ENCODE results near the gene IPCEF1. TPM values are rescaled to one million over a fixed set of nuclear protein-coding genes. Genes with fewer than 3 reads are reported as not detected.

IPCEF1 gene
- total RNA-seq, 1 experiment from 2014 or later, result 0.28 TPM

DNA sequence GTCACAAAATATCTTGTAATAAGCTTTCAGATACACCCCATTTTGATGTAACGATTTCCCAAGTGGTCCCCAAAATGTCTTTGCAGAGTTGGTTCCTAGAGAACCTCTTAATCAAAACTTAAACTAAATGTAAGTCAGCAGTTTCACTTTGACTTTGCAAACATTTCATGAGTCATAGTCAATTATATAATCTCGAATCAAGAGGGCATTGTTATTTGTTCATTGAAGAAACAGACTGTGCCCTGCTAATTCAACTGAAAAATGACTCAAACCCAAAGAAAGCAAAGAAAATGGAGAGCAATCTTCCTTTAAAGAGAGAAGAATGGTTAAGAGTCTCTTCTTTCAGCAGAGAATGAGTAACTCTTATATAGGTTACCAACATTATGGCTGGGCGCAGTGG is 58.3 kb downstream of the IPCEF1 start:
- TF ChIP-seq, protein P1, sequence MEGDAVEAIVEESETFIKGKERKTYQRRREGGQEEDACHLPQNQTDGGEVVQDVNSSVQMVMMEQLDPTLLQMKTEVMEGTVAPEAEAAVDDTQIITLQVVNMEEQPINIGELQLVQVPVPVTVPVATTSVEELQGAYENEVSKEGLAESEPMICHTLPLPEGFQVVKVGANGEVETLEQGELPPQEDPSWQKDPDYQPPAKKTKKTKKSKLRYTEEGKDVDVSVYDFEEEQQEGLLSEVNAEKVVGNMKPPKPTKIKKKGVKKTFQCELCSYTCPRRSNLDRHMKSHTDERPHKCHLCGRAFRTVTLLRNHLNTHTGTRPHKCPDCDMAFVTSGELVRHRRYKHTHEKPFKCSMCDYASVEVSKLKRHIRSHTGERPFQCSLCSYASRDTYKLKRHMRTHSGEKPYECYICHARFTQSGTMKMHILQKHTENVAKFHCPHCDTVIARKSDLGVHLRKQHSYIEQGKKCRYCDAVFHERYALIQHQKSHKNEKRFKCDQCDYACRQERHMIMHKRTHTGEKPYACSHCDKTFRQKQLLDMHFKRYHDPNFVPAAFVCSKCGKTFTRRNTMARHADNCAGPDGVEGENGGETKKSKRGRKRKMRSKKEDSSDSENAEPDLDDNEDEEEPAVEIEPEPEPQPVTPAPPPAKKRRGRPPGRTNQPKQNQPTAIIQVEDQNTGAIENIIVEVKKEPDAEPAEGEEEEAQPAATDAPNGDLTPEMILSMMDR (IDR thresholded peaks at IDR 0.05), result no peak
- TF ChIP-seq, protein P2, sequence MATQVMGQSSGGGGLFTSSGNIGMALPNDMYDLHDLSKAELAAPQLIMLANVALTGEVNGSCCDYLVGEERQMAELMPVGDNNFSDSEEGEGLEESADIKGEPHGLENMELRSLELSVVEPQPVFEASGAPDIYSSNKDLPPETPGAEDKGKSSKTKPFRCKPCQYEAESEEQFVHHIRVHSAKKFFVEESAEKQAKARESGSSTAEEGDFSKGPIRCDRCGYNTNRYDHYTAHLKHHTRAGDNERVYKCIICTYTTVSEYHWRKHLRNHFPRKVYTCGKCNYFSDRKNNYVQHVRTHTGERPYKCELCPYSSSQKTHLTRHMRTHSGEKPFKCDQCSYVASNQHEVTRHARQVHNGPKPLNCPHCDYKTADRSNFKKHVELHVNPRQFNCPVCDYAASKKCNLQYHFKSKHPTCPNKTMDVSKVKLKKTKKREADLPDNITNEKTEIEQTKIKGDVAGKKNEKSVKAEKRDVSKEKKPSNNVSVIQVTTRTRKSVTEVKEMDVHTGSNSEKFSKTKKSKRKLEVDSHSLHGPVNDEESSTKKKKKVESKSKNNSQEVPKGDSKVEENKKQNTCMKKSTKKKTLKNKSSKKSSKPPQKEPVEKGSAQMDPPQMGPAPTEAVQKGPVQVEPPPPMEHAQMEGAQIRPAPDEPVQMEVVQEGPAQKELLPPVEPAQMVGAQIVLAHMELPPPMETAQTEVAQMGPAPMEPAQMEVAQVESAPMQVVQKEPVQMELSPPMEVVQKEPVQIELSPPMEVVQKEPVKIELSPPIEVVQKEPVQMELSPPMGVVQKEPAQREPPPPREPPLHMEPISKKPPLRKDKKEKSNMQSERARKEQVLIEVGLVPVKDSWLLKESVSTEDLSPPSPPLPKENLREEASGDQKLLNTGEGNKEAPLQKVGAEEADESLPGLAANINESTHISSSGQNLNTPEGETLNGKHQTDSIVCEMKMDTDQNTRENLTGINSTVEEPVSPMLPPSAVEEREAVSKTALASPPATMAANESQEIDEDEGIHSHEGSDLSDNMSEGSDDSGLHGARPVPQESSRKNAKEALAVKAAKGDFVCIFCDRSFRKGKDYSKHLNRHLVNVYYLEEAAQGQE (IDR thresholded peaks at IDR 0.05; ENCODE audit: insufficient read depth in 1 of 2, low read depth in 2 of 2, low read length in 1 of 2), result no peak
- TF ChIP-seq TCF7L2 (IDR thresholded peaks at IDR 0.05; ENCODE audit: low read depth, low read length) (no peak), POLR2AphosphoS5 (IDR thresholded peaks at IDR 0.05; ENCODE audit: low read depth, low read length) (no peak)
- peak overlapping the region; percentile 45 for H3K27ac ChIP-seq (ENCODE audit: low read length)
- ATAC-seq (no peak), DNase-seq (ENCODE audit: low read depth, low spot score) (no peak)
- H3K4me3 ChIP-seq (ENCODE audit: low read depth in 2 of 2, low read length in 2 of 2), result no peak overlapping the region
- no TSS peak for BruUV-seq (replicated peaks)
- peaks cover 11% of the 10 kb centered on the region for H3K4me1 ChIP-seq (ENCODE audit: control insufficient read depth, insufficient read depth, low read length)
- H3K27me3 ChIP-seq (ENCODE audit: control insufficient read depth, insufficient read depth, low read length), result no peaks in the 10 kb centered on the region
- ChIA-PET CTCF (no interaction called here), POLR2A (interaction anchor here (0.6 kb wide), 1 partner anchor 483 kb away, joined by 3 read pairs; no protein-coding TSS in a partner anchor)
- intact Hi-C loops (cut with micrococcal nuclease; ENCODE audit: unreplicated experiment), result no loop called here
- no peaks in the 10 kb centered on the region for H3K36me3 ChIP-seq (ENCODE audit: control insufficient read depth, insufficient read depth, low read length)
- in situ Hi-C loops (cut with HindIII; ENCODE audit: low pct_unique_long_range_greater_than_20kb, low sequenced_read_pairs), result no loop called here
- H3K9me3 ChIP-seq (ENCODE audit: control insufficient read depth, insufficient read depth, low read depth, low read length), result no peaks in the 10 kb centered on the region

DNA sequence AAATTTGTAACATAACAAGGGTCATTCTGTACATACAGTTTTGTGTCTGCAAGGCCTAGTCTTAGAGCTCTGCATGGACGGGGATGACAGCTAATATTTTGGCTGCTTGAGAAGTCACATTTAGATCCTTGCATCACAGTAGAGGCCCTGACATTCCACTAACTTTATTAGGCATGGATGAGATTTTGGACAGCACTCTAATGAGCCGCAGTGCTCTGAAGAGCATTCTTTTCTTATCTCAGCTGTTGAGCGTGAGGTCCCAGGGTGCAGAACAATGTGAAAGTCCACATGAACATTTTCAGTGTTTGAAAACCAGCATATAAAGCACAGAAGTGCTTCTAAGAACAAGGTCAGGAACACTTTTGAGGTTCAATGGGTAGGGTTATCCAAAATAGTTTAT is 58.9 kb downstream of the IPCEF1 start:
- no peak for DNase-seq (ENCODE audit: low read depth, low spot score)
- TF ChIP-seq, protein P1 (IDR thresholded peaks at IDR 0.05), result no peak
- TF ChIP-seq TCF7L2 (IDR thresholded peaks at IDR 0.05; ENCODE audit: low read depth, low read length) (no peak), POLR2AphosphoS5 (IDR thresholded peaks at IDR 0.05; ENCODE audit: low read depth, low read length) (no peak), SIN3A (IDR thresholded peaks at IDR 0.05; ENCODE audit: borderline replicate concordance, insufficient read depth, low read depth, low read length) (no peak)
- TF ChIP-seq, protein P2 (IDR thresholded peaks at IDR 0.05; ENCODE audit: insufficient read depth in 1 of 2, low read depth in 2 of 2, low read length in 1 of 2), result no peak
- ChIA-PET CTCF (no interaction called here), POLR2A (interaction anchor here (0.6 kb wide), 1 partner anchor 484 kb away, joined by 3 read pairs; no protein-coding TSS in a partner anchor)
- Histone ChIP-seq H3K27ac (ENCODE audit: low read length) (peak overlapping the region; percentile 45; the same call in 1 of the 2 replicates), H3K4me3 (ENCODE audit: low read depth in 2 of 2, low read length in 2 of 2) (no peak overlapping the region), H3K4me1 (ENCODE audit: control insufficient read depth, insufficient read depth, low read length) (peaks cover 17% of the 10 kb centered on the region), H3K36me3 (ENCODE audit: control insufficient read depth, insufficient read depth, low read length) (no peaks in the 10 kb centered on the region), H3K9me3 (ENCODE audit: control insufficient read depth, insufficient read depth, low read depth, low read length) (no peaks in the 10 kb centered on the region), H3K27me3 (ENCODE audit: control insufficient read depth, insufficient read depth, low read length) (no peaks in the 10 kb centered on the region)
- no TSS peak for BruUV-seq (replicated peaks)
- intact Hi-C loops (cut with micrococcal nuclease; ENCODE audit: unreplicated experiment) (no loop called here), in situ Hi-C loops (cut with HindIII; ENCODE audit: low pct_unique_long_range_greater_than_20kb, low sequenced_read_pairs) (no loop called here)
- ATAC-seq, result no peak
